ENCODE data around the gene GNG7. TPM values are rescaled to one million over a fixed set of nuclear protein-coding genes. Genes with fewer than 3 reads are reported as not detected.
"Not testable (repeated sequence)": the region's sequence is repeated elsewhere in the genome, so short reads cannot be mapped to it uniquely, and the experiment has no call there.

The GNG7 gene
- total RNA-seq, 1 donor from 2014 or later, result 0.96 TPM

DNA sequence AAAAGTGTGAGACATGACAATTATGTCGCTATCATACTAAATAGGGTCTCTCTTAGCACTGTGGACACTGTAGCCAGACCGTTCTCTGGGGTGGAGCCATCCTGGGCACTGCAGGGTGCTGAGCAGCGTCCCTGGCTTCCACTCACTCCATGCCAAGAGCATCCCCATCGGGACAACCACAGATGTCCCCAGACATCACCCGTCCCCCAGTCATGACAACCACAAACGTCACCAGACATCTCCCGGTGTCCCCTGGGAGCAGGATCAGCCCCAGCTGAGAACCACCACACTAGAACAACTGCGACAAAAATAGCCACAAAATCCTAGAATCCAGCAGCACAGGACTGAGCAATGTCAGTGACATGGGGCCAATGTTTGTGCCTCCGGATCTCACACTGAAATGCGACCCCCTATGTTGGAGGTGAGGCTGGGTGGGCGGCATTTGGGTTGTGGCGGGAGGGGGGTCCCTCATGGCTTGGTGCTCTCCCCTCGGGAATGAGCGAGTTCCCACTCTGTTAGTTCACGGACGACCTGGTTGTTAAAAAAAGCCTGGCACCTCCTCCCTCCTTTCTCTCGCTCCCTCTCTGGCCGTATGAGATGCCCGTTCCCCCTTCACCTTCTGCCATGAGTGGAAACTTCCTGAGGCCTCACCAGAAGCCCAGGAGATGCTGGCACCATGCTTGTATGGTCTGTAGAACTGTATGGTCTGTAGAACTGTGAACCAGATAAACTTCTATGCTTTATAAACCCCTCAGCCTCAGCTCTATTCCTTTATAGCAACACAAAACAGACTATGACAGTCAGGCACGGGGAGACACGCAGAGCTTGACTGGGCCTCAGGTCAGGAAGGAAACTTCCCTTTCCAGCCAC, 132.7 kb downstream of the GNG7 start:
- Histone ChIP-seq H3K27me3 (no peaks in the 10 kb centered on the region), H3K9me3 (no peaks in the 10 kb centered on the region), H3K4me1 (no peaks in the 10 kb centered on the region), H3K36me3 (no peaks in the 10 kb centered on the region), H3K27ac (no peak overlapping the region), H3K4me3 (no peak overlapping the region)
- DNase-seq (ENCODE audit: low spot score in 2 of 2), result no peak
- intact Hi-C loops (cut with DNase I), result no loop called here
- TF ChIP-seq, protein P1, sequence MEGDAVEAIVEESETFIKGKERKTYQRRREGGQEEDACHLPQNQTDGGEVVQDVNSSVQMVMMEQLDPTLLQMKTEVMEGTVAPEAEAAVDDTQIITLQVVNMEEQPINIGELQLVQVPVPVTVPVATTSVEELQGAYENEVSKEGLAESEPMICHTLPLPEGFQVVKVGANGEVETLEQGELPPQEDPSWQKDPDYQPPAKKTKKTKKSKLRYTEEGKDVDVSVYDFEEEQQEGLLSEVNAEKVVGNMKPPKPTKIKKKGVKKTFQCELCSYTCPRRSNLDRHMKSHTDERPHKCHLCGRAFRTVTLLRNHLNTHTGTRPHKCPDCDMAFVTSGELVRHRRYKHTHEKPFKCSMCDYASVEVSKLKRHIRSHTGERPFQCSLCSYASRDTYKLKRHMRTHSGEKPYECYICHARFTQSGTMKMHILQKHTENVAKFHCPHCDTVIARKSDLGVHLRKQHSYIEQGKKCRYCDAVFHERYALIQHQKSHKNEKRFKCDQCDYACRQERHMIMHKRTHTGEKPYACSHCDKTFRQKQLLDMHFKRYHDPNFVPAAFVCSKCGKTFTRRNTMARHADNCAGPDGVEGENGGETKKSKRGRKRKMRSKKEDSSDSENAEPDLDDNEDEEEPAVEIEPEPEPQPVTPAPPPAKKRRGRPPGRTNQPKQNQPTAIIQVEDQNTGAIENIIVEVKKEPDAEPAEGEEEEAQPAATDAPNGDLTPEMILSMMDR (IDR thresholded peaks at IDR 0.05), result no peak

DNA sequence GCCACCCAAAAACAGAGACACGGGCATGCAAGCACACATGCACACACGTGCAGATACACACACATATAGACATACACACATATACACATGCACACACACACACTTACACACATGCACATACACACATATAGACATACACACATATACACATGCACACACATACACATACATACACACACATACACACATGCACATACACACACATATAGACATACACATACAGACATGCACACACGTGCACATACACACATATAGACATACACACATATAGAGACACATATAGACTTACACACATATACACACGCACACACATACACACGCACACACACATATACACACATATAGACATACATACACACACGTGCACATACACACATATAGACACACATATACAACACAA, 134.5 kb downstream of the GNG7 start:
- no peak overlapping the region for H3K4me3 ChIP-seq
- no peaks in the 10 kb centered on the region for H3K27me3 ChIP-seq
- TF ChIP-seq, protein P1 (IDR thresholded peaks at IDR 0.05), result no peak
- DNase-seq (ENCODE audit: low spot score in 2 of 2), result no peak
- H3K9me3 ChIP-seq, result no peaks in the 10 kb centered on the region
- H3K27ac ChIP-seq, result no peak overlapping the region
- intact Hi-C loops (cut with DNase I), result no loop called here
- no peaks in the 10 kb centered on the region for H3K36me3 ChIP-seq
- H3K4me1 ChIP-seq, result no peaks in the 10 kb centered on the region

DNA sequence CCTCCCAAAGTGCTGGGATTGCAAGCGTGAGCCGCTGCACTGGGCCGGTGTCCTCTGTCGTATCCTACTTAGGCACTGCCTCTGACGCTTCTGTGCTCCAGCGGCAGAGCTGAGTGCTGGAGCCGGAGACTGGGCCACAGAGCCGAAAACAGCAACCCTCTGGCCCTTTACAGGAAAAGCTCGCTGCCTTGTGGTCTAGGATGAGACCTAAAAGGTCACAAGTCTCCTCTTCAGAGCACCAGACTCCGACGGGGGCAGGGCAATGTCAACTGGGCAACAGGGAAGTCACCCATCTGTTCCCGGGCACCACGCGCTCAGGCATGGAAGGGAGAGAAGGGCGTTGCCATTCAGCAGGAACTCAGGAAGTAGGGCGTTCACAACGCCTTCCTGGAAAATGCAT, 134.9 kb downstream of the GNG7 start:
- Histone ChIP-seq H3K4me1 (no peaks in the 10 kb centered on the region), H3K4me3 (no peak overlapping the region), H3K27ac (peak overlapping the region in 1 of 2 donors; percentile 18), H3K9me3 (no peaks in the 10 kb centered on the region), H3K36me3 (no peaks in the 10 kb centered on the region), H3K27me3 (no peaks in the 10 kb centered on the region)
- DNase-seq (ENCODE audit: low spot score in 2 of 2), result peak in 1 of 2 donors; percentile 57
- intact Hi-C loops (cut with DNase I), result no loop called here
- TF ChIP-seq, protein P1 (IDR thresholded peaks at IDR 0.05), result no peak

DNA sequence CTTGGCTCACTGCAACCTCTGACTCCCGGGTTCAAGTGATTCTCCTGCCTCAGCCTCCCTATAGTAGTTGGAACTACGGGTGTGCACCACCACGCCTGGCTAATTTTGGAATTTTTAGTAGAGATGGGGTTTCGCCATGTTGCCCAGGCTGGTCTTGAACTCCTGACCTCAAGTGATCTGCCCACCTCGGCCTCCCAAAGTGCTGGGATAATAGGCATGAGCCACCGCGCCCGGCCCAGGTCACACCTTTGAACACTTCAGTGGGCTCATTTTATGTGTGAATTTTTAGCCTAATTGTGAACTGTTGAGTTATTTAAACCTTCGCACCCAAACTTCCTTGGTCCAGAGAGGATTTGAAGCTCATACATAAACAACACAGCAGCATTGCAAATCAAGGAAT, 138.9 kb downstream of the GNG7 start:
- not testable (repeated sequence) for DNase-seq (ENCODE audit: low spot score in 2 of 2)

DNA sequence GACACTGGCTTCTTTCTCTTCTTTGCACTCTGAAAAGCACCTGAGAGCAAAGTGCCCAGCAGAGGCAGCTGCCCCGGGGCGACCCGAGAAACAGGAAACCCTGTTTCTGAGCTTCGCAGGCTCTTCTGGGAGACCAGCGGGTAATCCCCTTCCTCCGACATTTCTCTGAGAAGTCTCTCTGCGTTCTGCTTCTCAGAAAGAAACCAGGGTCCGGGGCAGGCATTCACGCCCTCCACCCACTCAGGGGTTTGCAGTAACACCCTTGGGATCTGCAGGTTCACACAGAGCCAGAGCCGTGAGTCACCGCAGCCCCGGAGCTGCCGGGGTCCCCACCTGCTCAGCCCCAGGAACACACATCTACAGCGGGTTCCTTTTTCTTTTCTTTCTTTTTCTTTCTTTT, 140.6 kb downstream of the GNG7 start:
- no peaks in the 10 kb centered on the region for H3K36me3 ChIP-seq
- no peaks in the 10 kb centered on the region for H3K27me3 ChIP-seq
- TF ChIP-seq, protein P1 (IDR thresholded peaks at IDR 0.05), result no peak
- H3K4me1 ChIP-seq, result no peaks in the 10 kb centered on the region
- no peak overlapping the region for H3K4me3 ChIP-seq
- intact Hi-C loops (cut with DNase I), result no loop called here
- no peak for DNase-seq (ENCODE audit: low spot score in 2 of 2)
- no peak overlapping the region for H3K27ac ChIP-seq
- H3K9me3 ChIP-seq, result no peaks in the 10 kb centered on the region

More for the DNA sequence above, 138.9 kb downstream of the GNG7 start:
- H3K4me1 ChIP-seq; intact Hi-C loops (cut with DNase I); H3K27me3 ChIP-seq; H3K9me3 ChIP-seq; H3K27ac ChIP-seq; H3K4me3 ChIP-seq; H3K36me3 ChIP-seq: not testable (repeated sequence)

DNA sequence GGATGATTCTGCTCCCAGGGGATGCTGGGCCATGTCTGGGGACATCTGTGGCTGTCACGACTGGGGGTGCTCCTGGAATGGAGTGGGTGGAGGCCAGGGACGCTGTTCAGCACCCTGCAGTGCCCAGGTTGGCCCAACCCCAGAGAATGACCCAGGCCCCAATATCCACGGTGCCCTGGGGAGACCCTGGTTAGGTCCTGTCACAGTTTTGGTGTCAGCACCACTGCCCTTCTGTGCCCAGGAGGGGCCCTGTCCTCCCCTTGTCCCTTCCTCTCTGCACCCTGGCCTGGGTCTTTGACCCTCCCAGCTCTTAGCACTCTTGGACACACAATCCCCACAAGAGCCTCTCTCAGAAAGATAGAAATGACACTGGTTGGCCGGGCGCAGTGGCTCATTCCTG, 141.3 kb downstream of the GNG7 start:
- Histone ChIP-seq H3K4me1 (no peaks in the 10 kb centered on the region), H3K36me3 (no peaks in the 10 kb centered on the region), H3K4me3 (no peak overlapping the region), H3K27ac (no peak overlapping the region), H3K27me3 (no peaks in the 10 kb centered on the region), H3K9me3 (no peaks in the 10 kb centered on the region)
- intact Hi-C loops (cut with DNase I), result no loop called here
- TF ChIP-seq, protein P1 (IDR thresholded peaks at IDR 0.05), result no peak
- DNase-seq (ENCODE audit: low spot score in 2 of 2), result no peak
